GM12878 (cell line): ENCODE data around the gene MCM3. TPM values are rescaled to one million over a fixed set of nuclear protein-coding genes. Genes with fewer than 3 reads are reported as not detected.

Source experiments
- ATAC-seq: fragments of 200-7000 bp; cut with Tn5 transposase; 3 replicates; pipeline ENCODE4 v1.9.1; 2020; ENCODE audit warnings: mild to moderate bottlenecking, moderate library complexity
- BruUV-seq: library from RNA; stranded (reverse); fragments of 400-500 nt; replicated peaks from 2 replicates; lab custom pipeline; 2021; lab: Mats Ljungman, UMichigan
- CTCF ChIA-PET: fragments of 300-600 bp; sonication (Branson Sonifier 250); formaldehyde crosslinking; extraction: SDS; loops from one replicate; lab custom pipeline; 2021; ENCODE audit warnings: inconsistent platforms; lab: Yijun Ruan, JAX
- POLR2A ChIA-PET: fragments of 350-600 bp; formaldehyde crosslinking; extraction: SDS; loops from one replicate; lab custom pipeline; 2021; ENCODE audit warnings: inconsistent platforms; lab: Charles Lee
- RAD21 ChIA-PET: fragments of 300-600 bp; sonication (Branson Sonifier 250); formaldehyde crosslinking; loops from one replicate; lab custom pipeline; 2023; ENCODE audit warnings: antibody characterized with exemption; ENCODE audit not compliant: unreplicated experiment; lab: Charles Lee
- SMC1A ChIA-PET: fragments of 300-600 bp; sonication (Branson Sonifier 250); formaldehyde crosslinking; loops from one replicate; lab custom pipeline; 2023; ENCODE audit not compliant: unreplicated experiment, uncharacterized antibody; lab: Charles Lee
- DNase-seq: peaks from one replicate; pipeline ENCODE4 v3.0.0-alpha.2; 2011; ENCODE audit warnings: low read depth, low spot score
- FAIRE-seq: peaks from 3 replicates; lab custom pipeline; 2011; peaks lifted over from hg19 to GRCh38; lab: Jason Lieb, UNC
- H2AFZ ChIP-seq: 2 replicates; pipeline ENCODE4 v1.6.0; 2011; ENCODE audit warnings: low read depth, low read length, control low read depth; ENCODE audit not compliant: control insufficient read depth
- H3K27ac ChIP-seq: 2 replicates; pipeline ENCODE4 v1.5.1; 2011; ENCODE audit warnings: control low read depth; ENCODE audit not compliant: control insufficient read depth, insufficient read depth
- H3K27me3 ChIP-seq, 2 experiments: replicated peaks in 1 of 2; 2 replicates each; pipeline versions ENCODE4 v1.6.0 to v1.6.1; 2011; ENCODE audit warnings: low read length in 1 of 2; ENCODE audit not compliant: control insufficient read depth in 2 of 2, insufficient read depth in 2 of 2
- H3K36me3 ChIP-seq, 2 experiments: 2 replicates each; pipeline ENCODE4 v1.5.1; 2011; ENCODE audit warnings: low read length in 1 of 2; ENCODE audit not compliant: control insufficient read depth in 2 of 2, insufficient read depth in 2 of 2
- H3K4me1 ChIP-seq: 2 replicates; pipeline ENCODE4 v1.6.1; 2011; ENCODE audit warnings: mild to moderate bottlenecking, low read length, moderate library complexity, mixed read lengths; ENCODE audit not compliant: control insufficient read depth, insufficient read depth
- H3K4me2 ChIP-seq: 2 replicates; pipeline ENCODE4 v1.6.0; 2011; ENCODE audit warnings: control low read depth; ENCODE audit not compliant: control insufficient read depth, insufficient read depth
- H3K4me3 ChIP-seq: fragments of 200-600 bp; sonication (generic); 2 replicates; pipeline ENCODE4 v1.5.1; 2016
- H3K79me2 ChIP-seq: 2 replicates; pipeline ENCODE4 v1.6.0; 2011; ENCODE audit warnings: low read length; ENCODE audit not compliant: control insufficient read depth, insufficient read depth
- H3K9ac ChIP-seq: 2 replicates; pipeline ENCODE4 v1.8.0; 2011; ENCODE audit warnings: low read length, control low read depth, mixed read lengths; ENCODE audit not compliant: control insufficient read depth, insufficient read depth
- H3K9me3 ChIP-seq: replicated peaks from 3 replicates; pipeline ENCODE4 v1.5.1; 2011; ENCODE audit warnings: mild to moderate bottlenecking, low read length; ENCODE audit not compliant: control insufficient read depth, insufficient read depth
- H4K20me1 ChIP-seq: 2 replicates; pipeline ENCODE4 v1.6.0; 2011; ENCODE audit not compliant: control insufficient read depth, insufficient read depth
- ATF2 ChIP-seq: IDR thresholded peaks from 2 replicates; pipeline ENCODE4 v1.6.1; 2012; ENCODE audit warnings: low read length, inconsistent platforms
- PML ChIP-seq: IDR thresholded peaks from 2 replicates; pipeline ENCODE4 v1.6.1; 2012; ENCODE audit warnings: low read length, inconsistent platforms
- RUNX3 ChIP-seq: IDR thresholded peaks from 2 replicates; pipeline ENCODE4 v1.6.1; 2012; ENCODE audit warnings: low read length, inconsistent platforms
- SREBF2 ChIP-seq: IDR thresholded peaks from 2 replicates; pipeline ENCODE4 v1.6.1; 2012; ENCODE audit warnings: mild to moderate bottlenecking, low read length
- TBL1XR1 ChIP-seq: IDR thresholded peaks from 2 replicates; pipeline ENCODE4 v1.6.1; 2012; ENCODE audit warnings: low read depth, low read length, improper control_type of control experiment
- ZNF687 ChIP-seq: fragments of 450-650 bp; IDR thresholded peaks from 2 replicates; pipeline ENCODE4 v1.6.1; 2017; ENCODE audit warnings: mild to moderate bottlenecking, moderate library complexity
- WGBS: methylation state at CpG from one replicate; pipeline ENCODE4 v1.1.6; 2016; ENCODE audit warnings: low lambda C conversion rate; ENCODE audit not compliant: insufficient replicate concordance, insufficient coverage; ENCODE audit errors: missing lambda C conversion rate; 5-methylcytosine and 5-hydroxymethylcytosine counted together
- in situ Hi-C: fragments of 300-500 bp; cut with MboI; formaldehyde crosslinking; loops from 9 replicates; pipeline ENCODE4 v1.14.3; 2018; ENCODE audit warnings: mixed read lengths
- intact Hi-C: fragments of 100-400 bp; cut with micrococcal nuclease; formaldehyde crosslinking; loops from one replicate; pipeline ENCODE4 v1.14.2; 2022; ENCODE audit not compliant: unreplicated experiment
- polyA plus RNA-seq, 11 experiments: library from polyadenylated mRNA; depleted of rRNA in 4 of 11; unstranded in 6 of 11; stranded (reverse) in 5 of 11; fragments of >200 nt; fragmentation: Nextera tagmentation in 4 of 11; fragmentation: Illumina TruSeq in 1 of 11; extraction: Ambion mirVana in 4 of 11; extraction: Trizol in 1 of 11; gene quantifications; 1 replicate in 1 of 11; 2 replicates in 10 of 11; pipeline versions ENCODE4 v1.2.1 to v1.2.3, GENCODE V29; 2011 to 2016; ENCODE audit warnings: inconsistent platforms in 2 of 11, missing spikeins in 2 of 11, low read depth in 1 of 11
- total RNA-seq, 4 experiments: library from RNA; depleted of rRNA in 3 of 4; stranded (reverse); fragments of >200 nt in 3 of 4; fragmentation: Illumina TruSeq in 1 of 4; extraction: Trizol in 1 of 4; gene quantifications; 2 replicates each; pipeline versions ENCODE4 v1.2.1 to v1.2.3, GENCODE V29; 2013 to 2021

The MCM3 gene
- total and polyA plus RNA-seq, 10 of the 15 experiments (the other 5 are each of a cell fraction or from before 2014, with no cell fraction given), result 74.1 to 265 (median 214) TPM

- TF ChIP-seq ZNF687, result no peak
These were observed 29.7 kb downstream of the MCM3 start (continued) for GRCh38 chr6:52254731-52255378.

GRCh38 chr6:52253494-52253893 is 31.0 kb downstream of the MCM3 start:
- TF ChIP-seq SREBF2 (no peak), PML (no peak), TBL1XR1 (no peak), ATF2 (no peak), RUNX3 (no peak)
- ATAC-seq, result no peak
- WGBS, result 16% methylated on average over 9 of the region's 9 CpGs
- no TSS peak for BruUV-seq
- in situ Hi-C loops (no loop called here), intact Hi-C loops (no loop called here)
- RAD21 ChIA-PET, result no interaction called here
- CTCF ChIA-PET, result interaction anchor here (0.6 to 2.6 kb wide), 4 partner anchors 10 to 855 kb away, joined by 3 to 9 read pairs (median 3); no protein-coding TSS in a partner anchor
- no peak for DNase-seq
- H4K20me1 ChIP-seq, result no peaks in the 10 kb centered on the region
- H2AFZ ChIP-seq, result no peak overlapping the region
- SMC1A ChIA-PET, result interaction anchor here (1.1 to 1.3 kb wide), 2 partner anchors 11 to 19 kb away, joined by 3 read pairs; no protein-coding TSS in a partner anchor
- H3K79me2 ChIP-seq, result no peaks in the 10 kb centered on the region
- H3K4me1 ChIP-seq, result peaks cover 12% of the 10 kb centered on the region
- H3K27me3 ChIP-seq, result no peaks in the 10 kb centered on the region; a peak in 2 of 4 replicates
- H3K9me3 ChIP-seq, result no peaks in the 10 kb centered on the region; the same call in 2 of the 3 replicates
- FAIRE-seq, result no peak
- H3K9ac ChIP-seq, result no peak overlapping the region
- H3K4me3 ChIP-seq, result no peak overlapping the region
- POLR2A ChIA-PET, result interaction anchor here (0.6 kb wide), 1 partner anchor 143 kb away, joined by 3 read pairs; no protein-coding TSS in a partner anchor
- no peak overlapping the region for H3K27ac ChIP-seq
- no peaks in the 10 kb centered on the region for H3K36me3 ChIP-seq
- no peak overlapping the region; the same call in 1 of the 2 replicates for H3K4me2 ChIP-seq
